Measurements from ENCODE around the gene ZBTB7B.

The ZBTB7B gene

DNA sequence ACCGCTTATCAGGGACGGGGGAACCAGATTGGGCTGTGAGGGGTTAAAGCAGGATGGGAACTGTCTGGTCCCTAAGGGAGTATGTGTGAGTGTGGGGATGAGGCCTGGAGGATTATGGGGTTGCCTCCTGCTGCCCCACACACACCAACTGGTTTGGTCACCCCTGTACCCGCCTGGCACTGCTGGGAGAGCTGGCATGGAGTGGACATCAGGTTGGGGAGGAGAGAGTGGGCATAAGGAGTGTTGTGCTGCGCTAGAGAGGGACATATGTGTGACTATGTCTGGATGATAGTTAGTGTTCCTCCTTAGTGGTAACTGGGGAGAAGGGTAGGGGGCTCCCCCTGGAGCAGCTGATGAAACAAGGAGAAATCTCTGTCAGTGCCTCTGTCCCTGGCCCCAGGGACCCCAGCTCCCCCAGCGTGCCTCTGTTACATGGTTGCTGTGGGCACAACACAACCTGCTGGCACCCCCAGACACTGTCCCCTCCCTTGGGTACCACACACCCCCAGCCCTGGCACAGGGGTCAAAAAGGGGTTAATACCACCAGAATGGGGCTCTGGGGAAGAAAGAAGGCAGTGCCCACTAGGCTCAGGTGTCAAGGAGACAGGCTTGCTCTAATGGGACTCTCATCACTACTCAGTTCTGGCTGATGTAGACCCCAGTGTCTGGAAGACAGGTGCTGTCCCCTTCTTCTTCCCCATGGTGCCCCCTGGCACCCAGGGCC, 1.9 kb downstream of the ZBTB7B start:
- DNase-seq: no peak

- DNase-seq: no peak
Observed at GRCh38 chr1:155005076-155006011, 2.7 kb downstream of the ZBTB7B start.

- DNase-seq: no peak
Observed at GRCh38 chr1:155006601-155007101, 4.0 kb downstream of the ZBTB7B start.

GRCh38 chr1:155007251-155007828, 4.7 kb downstream of the ZBTB7B start:
- no peak for DNase-seq

DNA sequence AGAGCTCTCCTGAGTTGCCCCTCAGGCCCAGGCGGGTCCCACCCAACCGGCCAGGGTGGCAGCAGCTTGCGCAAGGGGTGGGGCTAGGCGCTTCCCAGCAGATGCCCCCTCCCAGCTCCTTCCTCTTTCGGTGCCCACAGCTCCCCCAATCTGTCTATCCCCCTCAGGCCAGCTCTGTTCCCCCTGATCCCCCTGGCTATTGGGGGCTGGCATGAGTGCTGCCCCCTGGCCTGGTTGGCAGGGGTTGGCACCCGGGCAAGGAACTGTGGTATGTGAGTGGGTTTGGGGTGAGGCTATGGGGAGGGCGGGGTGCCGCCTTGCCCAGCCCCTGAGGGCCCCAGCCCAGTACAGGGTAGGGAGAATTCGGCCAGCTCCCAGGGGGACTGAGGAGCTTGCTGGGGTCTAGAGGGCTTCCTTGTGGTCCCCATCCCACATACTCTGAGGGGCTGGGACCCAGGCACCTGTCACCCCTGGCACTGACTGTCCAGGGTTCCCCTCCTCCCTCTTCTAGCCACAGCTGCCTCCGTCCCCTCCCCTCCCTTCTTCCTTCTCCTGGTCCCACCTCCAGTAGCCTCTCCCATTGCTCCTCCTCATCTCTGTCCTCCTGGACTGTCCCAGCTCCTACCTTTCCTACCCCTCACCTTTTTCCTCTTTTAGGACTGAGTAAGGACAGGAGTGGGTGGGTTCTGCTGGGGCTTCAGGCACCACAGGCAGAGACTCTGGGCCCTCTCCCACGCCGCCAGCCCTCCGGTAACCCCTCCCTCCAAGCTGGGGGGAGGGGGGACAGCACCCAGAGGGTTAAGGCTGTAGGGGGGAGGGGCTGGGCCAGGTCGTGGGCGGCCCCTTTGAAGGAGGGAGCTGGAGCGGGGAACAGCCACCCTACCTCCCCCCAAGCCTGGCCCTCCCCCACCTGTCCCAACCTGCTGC, 5.7 kb downstream of the ZBTB7B start:
- DNase-seq: no peak

DNA sequence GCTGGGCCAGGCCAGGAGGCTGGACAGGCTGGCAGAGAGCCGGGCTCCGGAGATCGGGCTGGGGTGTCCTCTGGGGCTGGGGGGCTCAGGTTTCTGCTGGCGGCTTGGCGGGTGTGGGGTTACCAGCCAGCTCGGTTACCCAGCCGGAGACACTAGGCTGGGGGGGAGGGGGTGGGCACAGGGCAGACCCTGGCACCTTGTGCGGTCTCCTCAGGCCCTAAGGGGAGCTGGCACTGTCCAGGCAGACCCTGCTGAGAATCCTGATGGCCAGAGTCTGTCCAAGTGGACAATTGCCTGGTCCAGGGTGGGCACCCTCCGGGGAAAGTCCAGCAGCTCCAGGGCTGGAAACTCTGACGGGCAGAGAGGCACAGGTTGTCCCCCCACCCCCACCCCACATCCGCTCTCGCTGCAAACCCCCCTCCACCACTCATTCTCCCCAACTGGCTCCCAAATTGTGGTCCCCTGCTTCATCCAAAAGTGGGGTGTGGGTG, 6.7 kb downstream of the ZBTB7B start:
- DNase-seq: no peak

GRCh38 chr1:155009742-155010141, 7.1 kb downstream of the ZBTB7B start:
- no peak for DNase-seq

- DNase-seq: no peak
Observed at GRCh38 chr1:155010211-155010918, 7.8 kb downstream of the ZBTB7B start.

GRCh38 chr1:155011004-155011416, 8.4 kb downstream of the ZBTB7B start:
- DNase-seq: no peak

GRCh38 chr1:155011437-155012025, 8.9 kb downstream of the ZBTB7B start:
- DNase-seq: no peak

DNA sequence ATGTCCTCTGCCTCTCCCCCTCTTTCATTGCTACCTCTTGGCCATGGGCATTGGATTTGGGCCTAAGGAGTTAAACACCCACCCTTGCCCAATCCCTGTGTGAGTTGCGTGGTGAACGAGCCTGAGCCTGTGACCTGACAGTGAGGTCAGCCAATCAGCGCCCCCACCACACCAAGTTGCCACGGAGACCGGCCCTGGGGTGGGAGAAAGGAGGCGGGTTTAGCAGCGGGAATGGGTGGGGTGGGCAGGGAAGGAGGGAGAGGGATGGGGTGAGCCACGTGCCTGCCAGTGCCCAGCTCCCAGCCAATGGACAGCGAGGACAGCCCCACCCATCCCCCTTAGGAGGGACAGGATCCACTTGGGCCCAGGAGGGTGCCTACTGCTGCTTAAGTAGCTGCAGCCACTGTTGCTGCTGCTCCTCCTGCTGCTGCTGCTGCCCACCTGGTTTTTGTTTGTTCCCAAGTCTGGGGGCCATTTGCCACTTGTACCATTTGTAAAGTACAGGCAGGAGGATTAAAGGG, 9.5 kb downstream of the ZBTB7B start:
- DNase-seq: no peak

DNA sequence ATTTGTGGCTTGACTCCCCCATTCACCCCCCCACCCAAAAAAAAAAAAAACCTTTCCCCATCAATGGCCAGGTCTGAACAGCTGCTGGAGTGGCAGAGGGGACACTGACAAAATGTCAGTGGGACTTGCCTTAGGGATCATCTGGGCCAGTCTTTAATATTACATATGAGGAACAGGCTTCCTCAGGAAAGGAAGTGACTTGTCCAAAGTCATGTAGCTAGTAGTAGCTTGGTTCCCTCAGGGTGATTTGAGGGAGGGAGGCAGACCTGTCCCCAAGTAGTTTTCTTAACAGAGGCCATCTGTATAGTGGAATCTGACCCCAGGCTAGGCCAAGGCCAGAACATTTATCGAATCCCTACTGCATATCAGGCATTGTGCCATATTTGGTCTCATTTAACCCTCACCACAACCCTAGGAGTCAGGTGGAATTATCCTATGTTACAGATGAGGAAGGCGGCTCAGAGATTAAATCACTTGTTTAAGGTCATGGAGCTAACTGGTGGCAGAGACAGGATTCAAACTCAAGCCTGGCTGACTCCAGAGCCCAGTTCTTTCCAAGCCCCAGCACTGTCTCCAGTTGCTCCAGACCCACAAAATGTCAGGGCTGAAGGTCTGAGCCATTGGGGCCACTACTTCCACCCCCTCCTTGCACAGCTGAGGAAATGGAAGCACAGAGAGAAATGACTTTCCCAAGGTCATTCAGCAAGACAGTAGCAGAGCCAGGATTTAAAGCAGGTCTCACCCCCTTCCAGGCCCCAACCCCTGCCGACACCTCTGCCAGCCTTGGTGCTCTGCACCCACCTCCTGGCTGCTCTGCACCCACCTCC, 10.4 kb downstream of the ZBTB7B start:
- DNase-seq: no peak

- DNase-seq: no peak
Observed at GRCh38 chr1:155013632-155014031, 11.0 kb downstream of the ZBTB7B start.

DNA sequence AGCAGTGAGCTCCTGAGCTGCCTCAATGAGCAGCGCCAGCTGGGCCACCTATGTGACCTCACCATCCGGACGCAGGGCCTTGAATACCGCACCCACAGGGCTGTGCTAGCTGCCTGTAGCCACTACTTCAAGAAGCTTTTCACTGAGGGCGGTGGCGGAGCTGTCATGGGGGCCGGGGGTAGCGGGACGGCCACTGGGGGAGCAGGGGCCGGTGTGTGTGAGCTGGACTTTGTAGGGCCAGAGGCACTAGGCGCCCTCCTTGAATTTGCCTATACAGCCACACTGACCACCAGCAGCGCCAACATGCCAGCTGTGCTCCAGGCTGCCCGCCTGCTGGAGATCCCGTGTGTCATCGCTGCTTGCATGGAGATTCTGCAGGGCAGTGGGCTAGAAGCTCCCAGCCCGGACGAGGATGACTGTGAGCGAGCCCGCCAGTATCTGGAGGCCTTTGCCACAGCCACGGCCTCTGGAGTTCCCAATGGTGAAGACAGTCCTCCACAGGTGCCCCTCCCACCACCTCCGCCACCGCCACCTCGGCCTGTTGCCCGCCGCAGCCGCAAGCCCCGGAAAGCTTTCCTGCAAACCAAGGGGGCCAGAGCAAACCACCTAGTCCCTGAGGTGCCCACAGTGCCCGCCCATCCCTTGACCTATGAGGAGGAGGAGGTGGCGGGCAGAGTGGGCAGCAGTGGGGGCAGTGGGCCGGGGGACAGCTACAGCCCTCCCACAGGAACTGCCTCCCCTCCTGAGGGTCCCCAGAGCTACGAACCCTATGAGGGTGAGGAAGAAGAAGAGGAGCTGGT, 12.3 kb downstream of the ZBTB7B start:
- DNase-seq: no peak

GRCh38 chr1:155015527-155016230, 13.1 kb downstream of the ZBTB7B start:
- no peak for DNase-seq

DNA sequence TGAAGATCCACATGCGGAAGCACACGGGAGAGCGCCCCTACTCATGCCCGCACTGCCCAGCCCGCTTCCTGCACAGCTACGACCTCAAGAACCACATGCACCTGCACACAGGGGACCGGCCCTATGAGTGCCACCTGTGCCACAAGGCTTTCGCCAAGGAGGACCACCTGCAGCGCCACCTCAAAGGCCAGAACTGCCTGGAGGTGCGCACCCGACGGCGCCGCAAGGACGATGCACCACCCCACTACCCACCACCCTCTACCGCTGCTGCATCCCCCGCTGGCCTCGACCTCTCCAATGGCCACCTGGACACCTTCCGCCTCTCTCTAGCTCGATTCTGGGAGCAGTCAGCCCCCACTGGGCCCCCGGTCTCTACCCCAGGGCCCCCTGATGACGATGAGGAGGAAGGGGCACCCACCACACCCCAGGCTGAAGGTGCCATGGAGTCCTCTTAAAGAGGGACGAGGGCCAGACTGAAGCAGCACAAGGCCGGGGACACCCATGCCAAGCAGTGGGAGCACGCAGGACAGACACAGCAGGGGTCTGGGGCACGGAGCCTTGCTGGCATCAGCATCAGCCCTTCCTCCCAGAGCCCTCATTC, 13.7 kb downstream of the ZBTB7B start:
- DNase-seq: no peak

Measured in fibroblast of skin of abdomen (primary cell).